CD14-positive monocyte (primary cell): Measurements from ENCODE around the gene MAP3K19. TPM values are rescaled to one million over a fixed set of nuclear protein-coding genes. Genes with fewer than 3 reads are reported as not detected.
A peak's percentile ranks its signal among the peaks of the same experiment; 100 is the strongest.

ENCODE experiments used
- DNase-seq, 3 donors: peaks; one replicate each; pipeline ENCODE4 v3.0.0-alpha.2; 2011 to 2022
- H2AFZ ChIP-seq: 2 replicates; pipeline ENCODE4 v1.6.0; 2012; ENCODE audit warnings: mild to moderate bottlenecking, low read depth, low read length, inconsistent platforms; ENCODE audit not compliant: insufficient read depth, poor library complexity, severe bottlenecking
- H3K27ac ChIP-seq, 2 donors: 1 replicate in 1 of 2; 2 replicates in 1 of 2; pipeline ENCODE4 v1.5.1; 2012 to 2013; ENCODE audit warnings: low read length in 2 of 2, control low read depth in 1 of 2, inconsistent platforms in 1 of 2, low read depth in 1 of 2, mild to moderate bottlenecking in 1 of 2
- H3K27me3 ChIP-seq, 2 donors: one replicate each; pipeline versions ENCODE4 v1.6.0 to v1.6.1; 2011 to 2013; ENCODE audit warnings: low read length in 2 of 2; ENCODE audit not compliant: control insufficient read depth in 2 of 2, insufficient read depth in 2 of 2
- H3K36me3 ChIP-seq, 2 donors: replicated peaks in 1 of 2; 1 replicate in 1 of 2; 2 replicates in 1 of 2; pipeline versions ENCODE4 v1.5.1 to v1.6.1; 2012 to 2013; ENCODE audit warnings: low read length in 2 of 2, control low read depth in 1 of 2, inconsistent platforms in 1 of 2, mild to moderate bottlenecking in 1 of 2; ENCODE audit not compliant: insufficient read depth in 2 of 2, control insufficient read depth in 1 of 2
- H3K4me1 ChIP-seq, 2 donors: 1 replicate in 1 of 2; 2 replicates in 1 of 2; pipeline versions ENCODE4 v1.5.1 to v1.6.1; 2012 to 2013; ENCODE audit warnings: low read length in 2 of 2, control low read depth in 1 of 2, inconsistent platforms in 1 of 2, mild to moderate bottlenecking in 1 of 2, moderate library complexity in 1 of 2; ENCODE audit not compliant: insufficient read depth in 2 of 2, control insufficient read depth in 1 of 2
- H3K4me2 ChIP-seq: replicated peaks from 2 replicates; pipeline ENCODE3; 2012; ENCODE audit warnings: low read length, moderate library complexity, mild to moderate bottlenecking; ENCODE audit not compliant: poor library complexity, severe bottlenecking; ENCODE audit errors: extremely low read depth
- H3K4me3 ChIP-seq, 3 experiments: fragments of 200-600 bp in 1 of 3; sonication (generic) in 1 of 3; replicated peaks in 1 of 3; 1 replicate in 2 of 3; 2 replicates in 1 of 3; pipeline ENCODE4 v1.5.1; 2011 to 2013; ENCODE audit warnings: low read length in 3 of 3, mild to moderate bottlenecking in 3 of 3, control low read depth in 2 of 3, low read depth in 2 of 3, inconsistent platforms in 1 of 3, moderate library complexity in 1 of 3
- H3K79me2 ChIP-seq: 2 replicates; pipeline ENCODE4 v1.6.0; 2012; ENCODE audit warnings: mild to moderate bottlenecking, control low read depth, inconsistent platforms, low read length, moderate library complexity; ENCODE audit not compliant: insufficient read depth
- H3K9ac ChIP-seq: 2 replicates; pipeline ENCODE4 v1.6.0; 2017; ENCODE audit warnings: low read length, mild to moderate bottlenecking; ENCODE audit not compliant: insufficient read depth, poor library complexity, severe bottlenecking
- H3K9me3 ChIP-seq, 2 donors: replicated peaks in 1 of 2; 1 replicate in 1 of 2; 2 replicates in 1 of 2; pipeline versions ENCODE4 v1.5.1 to v1.6.1; 2012 to 2013; ENCODE audit warnings: low read length in 2 of 2, control low read depth in 1 of 2; ENCODE audit not compliant: control insufficient read depth in 1 of 2, insufficient read depth in 1 of 2
- H4K20me1 ChIP-seq: 2 replicates; pipeline ENCODE4 v1.6.0; 2012; ENCODE audit warnings: mild to moderate bottlenecking, low read length, control low read depth, moderate library complexity; ENCODE audit not compliant: insufficient read depth
- H3K27ac Mint-ChIP-seq, 7 donors: one replicate each; pipeline ENCODE4 v1.8.0; 2020; ENCODE audit warnings: mild to moderate bottlenecking in 7 of 7, mixed read lengths in 7 of 7, moderate library complexity in 6 of 7, inconsistent platforms in 2 of 7
- H3K27me3 Mint-ChIP-seq, 3 donors: one replicate each; pipeline ENCODE4 v1.8.0; 2021 to 2022; ENCODE audit warnings: low read depth in 3 of 3, mild to moderate bottlenecking in 3 of 3, mixed read lengths in 3 of 3, moderate library complexity in 3 of 3, inconsistent platforms in 1 of 3
- H3K36me3 Mint-ChIP-seq, 2 donors: one replicate each; pipeline ENCODE4 v1.8.0; 2020; ENCODE audit warnings: mixed read lengths in 2 of 2, inconsistent platforms in 1 of 2, mild to moderate bottlenecking in 1 of 2
- H3K4me1 Mint-ChIP-seq: one replicate; pipeline ENCODE4 v1.8.0; 2020; ENCODE audit warnings: mild to moderate bottlenecking, mixed read lengths
- H3K4me3 Mint-ChIP-seq, 2 donors: one replicate each; pipeline ENCODE4 v1.8.0; 2020; ENCODE audit warnings: mild to moderate bottlenecking in 2 of 2, mixed read lengths in 2 of 2, moderate library complexity in 1 of 2
- H3K9me3 Mint-ChIP-seq, 7 donors: one replicate each; pipeline ENCODE4 v1.8.0; 2020 to 2022; ENCODE audit warnings: mixed read lengths in 7 of 7, mild to moderate bottlenecking in 6 of 7, moderate library complexity in 6 of 7, inconsistent platforms in 2 of 7
- CTCF ChIP-seq: fragments of 200-600 bp; IDR thresholded peaks from one replicate; pipeline ENCODE4 v1.8.0; 2022; ENCODE audit warnings: antibody characterized with exemption, mild to moderate bottlenecking
- WGBS: methylation state at CpG from one replicate; pipeline ENCODE4 v1.1.5; 2013; ENCODE audit warnings: missing lambda C conversion rate; ENCODE audit not compliant: insufficient coverage; 5-methylcytosine and 5-hydroxymethylcytosine counted together
- intact Hi-C, 2 donors: fragments of 100-400 bp; cut with micrococcal nuclease; formaldehyde crosslinking; loops; one replicate each; pipeline versions ENCODE4 v1.15.0 to v1.15.1; 2023
- polyA plus RNA-seq, 3 donors: library from polyadenylated mRNA; depleted of rRNA in 1 of 3; unstranded in 2 of 3; stranded (reverse) in 1 of 3; fragments of 300-500 nt in 2 of 3; fragments of >200 nt in 1 of 3; fragmentation: Illumina TruSeq in 2 of 3; gene quantifications; 1 replicate in 2 of 3; 2 replicates in 1 of 3; pipeline ENCODE4 v1.2.3, GENCODE V29; 2012 to 2021

Gene MAP3K19
- polyA plus RNA-seq, 3 donors, result not detected

- Mint-ChIP-seq H3K9me3 (no peaks in the 10 kb centered on the region), H3K36me3 (no peaks in the 10 kb centered on the region), H3K27me3 (peaks cover 5 to 25% (median 6%) of the 10 kb centered on the region in 3 donors), H3K27ac (no peak overlapping the region), H3K4me1 (peaks cover 5% of the 10 kb centered on the region), H3K4me3 (no peak overlapping the region)
- H3K4me1 ChIP-seq, result no peaks in the 10 kb centered on the region
- no peak overlapping the region for H3K4me3 ChIP-seq
- TF ChIP-seq CTCF, result no peak
- no peaks in the 10 kb centered on the region for H3K36me3 ChIP-seq
- intact Hi-C loops, result loop anchor here (5.0 to 10.0 kb wide), 2 partner anchors 699 to 707 kb away; no protein-coding TSS in a partner anchor
- H3K79me2 ChIP-seq, result no peaks in the 10 kb centered on the region
- H3K27me3 ChIP-seq, result peaks cover 2 to 11% of the 10 kb centered on the region in 2 donors
- H3K9me3 ChIP-seq, result no peaks in the 10 kb centered on the region
- H3K27ac ChIP-seq, result no peak overlapping the region
- H4K20me1 ChIP-seq, result no peaks in the 10 kb centered on the region
- no peak overlapping the region for H3K4me2 ChIP-seq
- WGBS, result 78% methylated on average over 3 of the region's 3 CpGs
- H3K9ac ChIP-seq, result no peak overlapping the region
- H2AFZ ChIP-seq, result no peak overlapping the region
- DNase-seq, result no peak
Measured at GRCh38 chr2:135005753-135006152, 41.5 kb downstream of the MAP3K19 start.

GRCh38 chr2:135004005-135004746 lies 43.1 kb downstream of the MAP3K19 start:
- Mint-ChIP-seq H3K4me3 (no peak overlapping the region), H3K36me3 (no peaks in the 10 kb centered on the region), H3K4me1 (peaks cover 5% of the 10 kb centered on the region), H3K9me3 (no peaks in the 10 kb centered on the region), H3K27ac (peak overlapping the region in 1 of 7 donors; percentile 31), H3K27me3 (peaks cover 5 to 23% (median 6%) of the 10 kb centered on the region in 3 donors)
- DNase-seq, result peak; percentile 22 to 45 (median 40)
- no peak overlapping the region for H3K4me2 ChIP-seq
- H3K4me3 ChIP-seq, result no peak overlapping the region
- H3K27me3 ChIP-seq, result peaks cover 2 to 11% of the 10 kb centered on the region in 2 donors
- H2AFZ ChIP-seq, result peak overlapping the region; percentile 10
- TF ChIP-seq CTCF, result peak; percentile 87
- H3K9me3 ChIP-seq, result no peaks in the 10 kb centered on the region
- no peaks in the 10 kb centered on the region for H3K36me3 ChIP-seq
- intact Hi-C loops, result loop anchor here in 1 of 2 donors (10.0 kb wide), 1 partner anchor 701 kb away; no protein-coding TSS in a partner anchor
- WGBS, result 17% methylated on average over 10 of the region's 17 CpGs
- H4K20me1 ChIP-seq, result no peaks in the 10 kb centered on the region
- H3K27ac ChIP-seq, result no peak overlapping the region
- H3K79me2 ChIP-seq, result no peaks in the 10 kb centered on the region
- H3K4me1 ChIP-seq, result no peaks in the 10 kb centered on the region
- no peak overlapping the region for H3K9ac ChIP-seq
